HCEC 1CT (cell line): Measurements from ENCODE around the gene QPCTL.

Source experiments
- DNase-seq: peaks from one replicate; pipeline ENCODE4 v3.0.0-alpha.2; 2017

Gene QPCTL

DNA sequence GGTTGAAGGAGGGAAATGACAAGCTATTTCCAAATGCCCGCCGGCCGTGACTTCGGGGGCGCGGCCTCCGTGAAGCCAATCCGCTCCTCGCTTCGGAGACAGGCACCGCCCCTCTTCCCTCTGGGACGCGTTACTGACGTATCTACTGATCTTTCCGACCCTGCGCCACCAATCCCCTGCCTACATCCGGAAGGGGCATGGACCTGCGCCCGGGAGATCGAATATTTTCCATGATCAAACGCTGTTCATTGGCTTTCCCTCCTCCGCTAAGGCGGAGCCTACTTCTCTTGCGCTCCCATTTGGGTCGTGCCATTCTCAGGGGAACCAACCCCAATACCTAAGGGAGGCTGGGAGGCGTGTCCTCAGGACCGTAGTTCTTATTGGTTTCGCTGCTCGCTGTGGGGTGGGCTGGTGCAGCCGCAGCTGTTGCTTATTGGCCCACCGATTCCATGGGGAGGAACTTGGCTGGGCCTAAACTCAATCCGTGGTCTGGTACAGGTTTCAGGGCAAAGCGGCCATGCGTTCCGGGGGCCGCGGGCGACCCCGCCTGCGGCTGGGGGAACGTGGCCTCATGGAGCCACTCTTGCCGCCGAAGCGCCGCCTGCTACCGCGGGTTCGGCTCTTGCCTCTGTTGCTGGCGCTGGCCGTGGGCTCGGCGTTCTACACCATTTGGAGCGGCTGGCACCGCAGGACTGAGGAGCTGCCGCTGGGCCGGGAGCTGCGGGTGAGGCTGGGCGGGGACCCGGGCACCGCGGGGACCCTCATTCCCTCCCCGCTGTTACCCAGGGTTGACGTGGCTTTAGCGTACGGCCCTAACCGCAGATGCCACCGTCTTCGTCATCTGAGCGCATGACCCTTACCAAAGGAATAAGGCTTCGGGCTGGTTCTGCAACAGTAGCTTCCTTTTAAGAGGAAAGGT, at the start of gene QPCTL:
Gene QPCTL (plus strand): TSS at position 480 of the 919 bp plus-strand sequence. CDS start 38 bp downstream, at position 518.
- DNase-seq = peak; percentile 100

DNA sequence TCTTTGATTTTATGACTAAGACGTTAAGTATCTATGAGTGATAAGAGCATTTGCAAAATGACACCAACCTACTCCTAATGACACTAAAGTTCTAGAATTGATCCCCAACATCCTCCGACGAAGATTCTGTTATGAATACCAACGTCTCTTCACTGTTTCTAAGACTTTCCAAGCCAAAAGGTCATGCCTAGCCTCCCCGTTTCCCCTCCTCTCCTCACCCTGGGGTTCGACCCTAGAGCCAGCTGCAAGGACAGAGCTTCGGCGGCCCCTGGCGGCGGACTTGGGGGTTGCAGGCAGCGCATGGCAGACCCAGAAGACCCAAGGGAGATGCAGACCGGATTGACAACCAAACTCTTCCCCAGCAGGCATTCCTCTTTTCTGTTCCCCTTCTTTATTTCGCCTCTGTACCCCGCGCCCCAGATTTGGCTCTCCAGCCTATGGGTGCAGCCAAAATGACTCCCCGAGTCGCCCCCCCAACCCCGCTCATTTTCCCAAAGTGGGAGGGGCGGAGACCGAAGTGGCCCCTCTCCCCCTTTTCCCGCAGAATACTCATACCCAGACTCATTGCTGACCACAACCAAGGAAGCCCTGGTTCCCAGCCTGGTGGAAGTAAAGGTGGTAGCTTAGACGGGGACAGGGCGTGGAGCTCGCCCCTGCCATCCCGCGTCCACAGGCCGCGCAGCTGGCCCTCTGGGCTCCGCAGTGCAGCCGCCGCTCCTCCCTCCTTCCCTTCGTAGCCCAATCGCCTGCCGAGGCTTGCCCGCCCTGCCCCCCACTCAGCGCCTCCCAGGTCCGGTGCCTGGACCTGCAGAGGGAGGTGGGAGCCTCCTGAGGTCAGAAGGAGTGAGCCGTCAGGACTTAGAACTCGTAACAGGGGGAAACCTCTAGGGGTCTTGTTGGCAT, 49.2 kb upstream of the QPCTL start:
- DNase-seq = peak; percentile 70

DNA sequence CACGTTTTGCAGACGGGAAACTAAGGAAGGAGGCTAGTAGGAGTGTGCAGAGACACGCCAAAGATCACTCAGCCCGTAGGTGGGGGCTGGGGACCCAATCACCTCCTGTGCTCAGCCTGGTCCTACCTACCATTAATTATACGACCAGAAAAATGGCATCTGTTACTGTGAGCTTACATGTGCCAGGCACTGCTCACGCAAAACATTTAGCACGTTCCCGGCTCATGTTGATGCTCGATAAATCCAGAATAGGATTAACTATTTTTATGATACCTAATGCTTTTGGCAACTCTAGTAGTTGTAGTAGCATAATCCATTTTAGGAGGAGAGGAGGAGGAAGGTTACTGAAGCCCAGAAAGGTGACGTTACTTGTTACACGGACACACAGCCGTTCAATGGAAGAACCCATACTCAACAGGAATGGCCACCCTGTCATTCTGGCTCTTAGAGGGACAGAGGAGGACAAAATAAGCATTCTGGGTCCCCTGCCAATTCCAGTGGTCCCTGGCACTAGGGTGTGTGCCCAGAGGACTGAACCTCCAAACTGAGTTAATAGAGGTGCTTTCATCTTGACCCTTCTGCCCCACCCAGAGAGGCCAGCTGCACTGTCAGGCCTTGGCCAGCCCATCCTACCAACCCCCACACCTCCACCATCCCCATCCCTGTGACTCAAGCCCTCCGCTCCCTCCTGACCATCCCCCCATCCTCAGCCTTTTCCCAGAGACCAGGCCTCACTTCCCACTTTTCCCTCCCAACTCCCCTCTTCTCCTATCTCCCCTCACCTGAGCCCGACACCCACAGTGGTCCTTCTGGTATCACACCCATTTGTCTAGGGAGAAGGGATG, 48.3 kb upstream of the QPCTL start:
- no peak for DNase-seq

DNA sequence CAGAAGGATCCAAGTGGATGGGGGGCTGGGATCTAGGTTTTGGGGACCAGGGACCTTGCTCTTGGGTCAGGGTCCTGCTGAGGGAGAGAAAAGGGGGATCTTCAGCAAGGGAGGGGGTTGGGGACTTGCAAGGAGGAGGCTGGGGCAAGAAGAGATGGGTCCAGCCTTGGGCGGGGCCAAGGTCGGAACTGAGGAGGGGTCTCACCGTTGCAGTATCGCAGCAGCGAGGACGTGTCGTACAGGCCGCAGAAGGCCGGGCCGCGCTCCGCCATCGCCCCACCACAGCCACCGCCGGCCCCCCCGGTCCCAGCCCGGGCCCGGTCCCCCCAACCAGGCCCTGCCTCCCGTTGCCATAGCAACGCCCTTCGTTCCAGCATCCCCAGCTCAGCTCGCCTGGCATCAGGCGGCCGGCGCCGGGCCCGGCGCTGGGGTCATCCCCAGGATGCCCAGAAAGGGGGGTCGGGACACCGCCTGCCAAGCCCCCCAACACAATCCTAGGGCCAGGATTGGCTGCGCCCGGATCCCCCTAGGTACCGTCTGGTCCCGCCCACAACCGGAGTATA, 47.3 kb upstream of the QPCTL start:
- no peak for DNase-seq

DNA sequence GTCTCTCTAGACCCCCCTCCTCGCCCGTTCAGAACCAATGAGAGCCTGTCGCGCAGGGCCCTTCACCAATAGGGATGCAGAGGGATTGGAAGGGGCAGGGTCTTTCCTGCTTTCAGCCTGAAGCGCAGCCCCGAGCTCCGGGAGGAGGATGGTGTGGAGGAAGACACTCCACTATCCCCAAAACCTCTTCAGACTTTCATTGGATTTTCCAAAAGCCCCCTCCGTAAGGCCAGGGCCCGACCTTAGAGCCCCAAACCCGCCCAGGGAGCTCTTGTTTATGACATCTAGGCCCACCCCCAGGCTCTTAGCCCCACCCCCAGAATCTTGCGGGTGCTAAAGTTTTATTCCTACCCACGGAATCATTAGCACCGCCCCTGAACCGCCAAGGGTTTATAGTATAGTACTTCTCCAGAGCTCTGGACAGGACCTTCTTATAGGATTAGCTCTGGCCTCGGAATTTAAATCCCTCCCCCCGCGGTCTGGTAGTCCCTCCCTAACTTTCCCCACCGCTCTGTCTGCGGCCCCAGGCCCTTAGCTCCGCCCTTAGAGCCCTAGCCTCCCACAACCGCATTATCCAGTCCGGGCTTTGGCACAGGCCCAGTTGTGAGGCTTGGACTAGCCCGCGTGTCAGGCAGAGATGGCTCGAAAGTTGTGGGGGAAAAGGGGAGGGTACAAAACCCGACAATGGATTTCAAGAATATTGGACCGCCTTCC, 46.7 kb upstream of the QPCTL start:
- peak; percentile 88 for DNase-seq

DNA sequence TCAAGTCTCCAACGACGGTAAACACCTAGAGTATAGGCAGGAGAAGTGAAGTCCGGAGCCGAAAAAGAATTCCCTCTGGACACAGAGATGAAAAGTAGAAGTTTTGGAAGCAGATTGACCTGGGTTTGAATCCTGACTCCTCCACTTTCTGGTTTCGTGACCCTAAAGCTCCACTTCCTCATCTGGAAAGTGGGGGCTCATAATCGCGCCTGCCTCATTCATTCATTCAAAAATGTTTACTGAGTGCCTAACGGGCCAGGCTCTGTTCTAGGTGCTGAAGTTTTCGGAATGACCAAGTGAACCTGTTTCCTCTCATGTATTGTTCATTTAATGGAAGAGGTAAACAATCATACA, 46.1 kb upstream of the QPCTL start:
- DNase-seq = no peak

DNA sequence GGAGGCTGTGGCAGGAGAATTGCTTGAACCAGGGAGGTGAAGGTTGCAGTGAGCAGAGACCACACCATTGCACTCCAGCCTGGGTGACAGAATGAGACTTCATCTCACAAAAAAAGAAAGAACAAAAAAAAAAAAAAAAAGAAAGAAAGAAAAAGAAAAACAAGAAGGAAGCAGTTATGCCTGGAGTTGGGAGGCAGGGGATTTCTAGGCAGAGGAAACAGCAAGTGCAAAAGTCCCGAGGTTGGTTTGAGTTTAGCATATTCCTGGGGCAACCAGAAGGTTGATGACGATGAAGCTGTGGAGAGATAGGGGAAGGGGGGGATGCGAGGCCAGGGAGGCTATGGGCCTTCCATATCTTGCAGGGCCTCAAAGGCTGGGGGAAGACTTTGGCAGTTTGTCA, 41.7 kb upstream of the QPCTL start:
- no peak for DNase-seq

DNA sequence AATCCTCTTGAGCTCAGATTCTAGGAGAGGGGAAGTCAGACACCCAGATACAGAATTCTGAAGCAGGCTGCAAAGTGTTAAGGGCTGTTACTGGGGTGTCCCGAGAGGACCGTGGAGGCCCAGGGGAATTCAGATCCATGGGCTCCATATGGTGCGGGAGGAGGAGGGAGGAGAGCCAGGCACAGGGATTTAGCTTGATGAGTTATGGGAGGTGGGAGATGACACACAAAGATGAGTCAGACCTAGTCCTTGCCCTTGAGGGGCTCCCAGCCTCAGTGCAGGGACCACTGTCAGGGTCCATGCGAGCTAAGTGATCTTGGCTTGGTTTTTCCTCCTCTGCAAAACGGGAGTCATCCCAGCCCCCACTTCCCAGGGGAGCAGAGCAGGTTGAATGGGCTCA, 38.8 kb upstream of the QPCTL start:
- no peak for DNase-seq

DNA sequence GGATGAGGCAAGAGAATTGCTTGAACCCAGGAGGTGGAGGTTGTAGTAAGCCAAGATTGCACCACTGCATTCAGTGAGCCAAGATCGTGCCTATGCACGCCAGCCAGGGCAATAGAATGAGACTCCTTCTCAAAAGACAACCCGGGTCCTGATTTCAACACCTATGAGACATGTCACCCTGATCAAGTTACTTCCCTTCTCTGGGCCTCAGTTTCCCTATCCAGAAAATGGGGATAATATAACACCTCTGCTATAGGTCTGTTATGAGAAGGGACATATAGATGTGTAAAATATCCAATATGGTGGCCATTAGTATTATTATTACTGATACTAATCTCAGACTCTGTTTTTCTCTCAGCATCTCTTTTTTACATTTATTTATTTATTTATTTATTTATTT, 37.4 kb upstream of the QPCTL start:
- DNase-seq = no peak

DNA sequence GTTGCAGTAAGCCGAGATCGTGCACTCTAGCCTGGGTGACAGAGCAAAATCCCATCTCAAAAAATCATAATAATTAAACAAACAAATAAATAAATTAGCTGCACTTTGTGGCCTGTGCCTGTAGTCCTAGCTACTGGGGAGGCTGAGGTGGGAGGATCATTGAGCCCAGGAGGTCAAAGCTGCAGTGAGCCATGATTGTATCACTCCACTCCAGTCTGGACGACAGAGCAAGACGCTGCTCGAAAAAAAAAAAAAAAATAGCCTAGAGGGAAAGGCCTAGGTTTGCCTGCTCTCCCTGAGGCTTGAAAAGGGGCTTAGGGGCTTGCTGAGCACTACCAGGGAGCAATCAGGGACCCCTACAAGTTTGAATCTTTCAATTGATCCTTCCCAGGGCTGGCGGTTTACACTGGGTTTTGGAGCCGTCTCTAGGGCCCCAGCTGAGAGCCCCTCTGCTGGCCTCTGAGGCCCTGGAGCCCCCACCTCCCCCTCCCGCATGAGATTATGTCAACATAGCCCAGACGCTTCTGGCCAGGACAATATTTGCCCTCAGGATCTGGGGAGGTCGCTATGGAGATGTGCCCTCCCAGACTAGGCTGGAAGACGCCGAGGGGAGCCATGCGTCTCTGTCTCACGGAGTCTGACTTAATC, 34.8 kb upstream of the QPCTL start:
- DNase-seq = no peak

DNA sequence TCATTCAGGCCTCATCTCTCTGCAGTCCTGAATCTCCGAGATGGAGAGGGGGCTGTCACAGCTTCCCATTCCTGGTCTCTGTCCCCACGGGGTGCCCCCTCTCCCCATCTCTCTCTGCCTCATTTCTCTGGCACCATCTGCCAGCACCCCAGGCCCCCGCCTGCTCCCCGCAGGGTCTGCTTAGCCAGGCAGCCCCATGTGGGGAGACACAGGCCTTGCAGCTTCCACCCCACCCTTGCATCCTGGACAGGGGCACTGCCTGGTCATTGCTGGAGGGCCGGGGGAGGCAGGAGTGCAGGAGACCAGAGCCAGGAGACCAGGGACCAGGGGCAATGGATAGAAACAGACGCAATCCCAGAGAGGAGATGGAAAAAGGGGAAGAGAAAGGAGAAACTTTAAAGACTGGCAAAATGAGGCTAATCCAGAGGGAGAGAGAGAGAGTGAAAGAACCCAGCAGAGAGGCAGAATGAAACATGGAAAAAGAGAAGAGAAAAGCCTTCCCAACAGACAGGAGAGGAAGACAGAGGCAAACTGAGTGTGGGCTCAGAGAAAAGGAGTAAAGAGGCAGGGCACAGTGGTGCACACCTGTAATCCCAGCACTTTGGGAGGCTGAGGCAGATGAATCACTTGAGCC, 33.3 kb upstream of the QPCTL start:
- DNase-seq = no peak

DNA sequence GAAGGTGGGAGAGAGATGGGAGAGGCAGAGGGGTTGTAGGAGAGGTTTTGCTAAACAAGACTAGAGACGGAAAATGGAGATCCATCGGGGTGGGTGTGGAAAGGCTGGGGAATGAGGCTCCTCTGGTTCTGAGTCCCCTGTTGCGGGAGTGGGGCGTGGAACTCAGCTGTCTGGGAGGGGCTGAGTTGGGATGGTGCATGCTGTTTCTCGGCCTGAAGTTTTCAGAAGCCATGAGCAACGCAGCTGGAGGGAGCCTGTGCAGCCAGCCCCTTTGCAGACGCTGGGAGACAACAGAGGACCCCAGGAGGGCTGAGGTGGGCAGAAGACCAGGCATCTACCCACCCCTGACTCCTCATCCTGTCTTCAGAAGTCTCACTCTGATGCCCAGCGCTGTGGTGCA, 31.8 kb upstream of the QPCTL start:
- DNase-seq = no peak

DNA sequence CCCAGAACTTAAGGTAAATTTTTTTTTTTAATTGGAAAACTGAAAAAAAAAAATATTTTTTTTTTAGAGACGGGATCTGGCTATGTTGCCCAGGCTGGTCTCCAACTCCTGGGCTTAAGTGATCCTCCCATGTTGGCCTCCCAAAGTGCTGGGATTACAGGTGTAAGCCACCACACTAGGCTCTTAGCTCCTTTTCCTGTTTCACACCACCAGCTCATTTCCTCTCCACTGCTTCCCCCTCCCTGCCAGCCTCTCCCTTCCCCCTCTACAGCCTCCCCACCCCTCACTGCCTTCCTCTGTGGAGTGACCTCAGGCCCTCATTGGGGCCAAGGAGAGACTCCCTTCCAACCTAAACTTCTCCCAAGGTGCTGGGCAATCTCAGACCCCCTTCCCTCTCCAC, 28.7 kb upstream of the QPCTL start:
- no peak for DNase-seq

DNA sequence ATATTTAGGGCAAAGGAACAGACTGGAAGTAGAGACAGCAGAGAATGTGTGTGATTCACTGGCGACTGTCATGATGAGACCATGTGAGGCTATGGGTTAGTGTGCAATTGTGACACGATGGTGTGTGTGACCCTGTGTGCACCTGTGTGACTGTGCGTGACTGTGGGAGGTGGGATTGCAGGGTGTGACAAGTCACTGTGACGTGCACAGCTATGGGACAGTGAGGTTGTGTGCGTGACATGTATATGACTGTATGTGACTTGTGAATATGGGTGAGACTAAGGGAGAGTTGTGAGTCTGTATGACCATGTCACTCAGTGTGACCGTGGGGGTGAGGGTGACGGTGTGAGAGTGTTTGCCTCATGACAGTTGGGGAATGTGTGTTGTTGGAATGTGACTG, 27.9 kb upstream of the QPCTL start:
- DNase-seq = no peak

DNA sequence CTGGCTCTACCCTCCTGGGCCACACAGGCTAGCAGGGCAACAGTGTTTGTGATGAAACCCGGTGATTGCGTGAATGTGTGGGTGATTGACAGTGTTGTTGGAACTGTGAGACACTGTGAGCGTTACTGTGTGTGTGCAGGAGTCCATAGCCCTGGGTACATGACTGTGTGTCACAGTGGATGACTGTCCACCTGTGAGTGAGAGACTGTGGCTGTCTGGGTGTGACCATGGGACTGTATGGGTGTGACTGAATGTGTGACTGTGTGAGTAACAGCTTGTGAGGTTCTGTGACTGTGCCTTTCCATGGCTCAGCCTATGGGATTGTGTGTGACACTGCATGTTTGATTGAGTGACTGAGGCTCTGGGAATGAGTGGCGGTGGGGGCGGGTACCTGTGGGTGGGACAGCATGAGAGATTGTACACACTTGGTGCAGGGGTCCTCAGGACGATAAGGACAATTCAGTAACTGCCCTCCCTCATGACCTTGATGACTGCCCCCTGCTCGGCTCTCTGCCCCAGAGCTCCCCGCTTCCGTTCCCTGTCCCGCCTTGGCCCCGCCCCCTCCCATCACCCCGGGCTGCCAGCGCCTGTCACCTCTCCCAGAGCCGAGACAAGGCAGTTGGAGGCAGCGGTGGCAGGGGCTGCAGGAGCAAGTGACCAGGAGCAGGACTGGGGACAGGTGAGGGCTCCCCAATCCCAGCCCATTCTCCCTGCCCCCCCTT, 24.7 kb upstream of the QPCTL start, which contains the start of gene GIPR:
Gene GIPR (plus strand): TSS at position 602 of the 722 bp plus-strand sequence. CDS start 1,300 bp downstream, outside the sequence.
- DNase-seq = peak; percentile 14

DNA sequence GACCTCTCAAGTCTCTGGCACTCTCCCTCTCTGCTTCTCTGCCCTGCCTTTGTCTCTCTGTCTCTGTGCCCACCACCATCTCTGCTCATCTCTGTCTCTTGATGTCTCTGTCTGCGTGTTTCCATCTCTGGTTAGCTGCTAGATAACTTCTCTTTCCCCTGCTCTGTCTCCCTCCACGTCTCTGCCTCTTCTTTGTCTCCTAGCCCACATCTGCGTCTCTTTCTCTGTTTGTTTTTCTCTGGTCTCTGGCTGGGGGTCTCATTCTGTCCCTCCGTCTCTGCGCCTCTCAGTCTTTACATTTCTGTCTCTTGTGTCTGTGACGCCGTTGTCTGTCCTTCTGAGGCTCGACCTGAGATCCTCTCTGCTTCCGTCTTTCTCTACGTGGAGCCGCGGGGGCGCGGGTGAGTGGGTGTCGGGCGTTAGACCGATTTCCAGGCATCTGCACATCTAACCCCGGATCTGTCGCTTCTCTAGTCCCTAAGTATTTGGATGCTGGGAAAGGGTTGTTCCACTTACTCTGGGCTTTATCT, 24.1 kb upstream of the QPCTL start:
- no peak for DNase-seq

DNA sequence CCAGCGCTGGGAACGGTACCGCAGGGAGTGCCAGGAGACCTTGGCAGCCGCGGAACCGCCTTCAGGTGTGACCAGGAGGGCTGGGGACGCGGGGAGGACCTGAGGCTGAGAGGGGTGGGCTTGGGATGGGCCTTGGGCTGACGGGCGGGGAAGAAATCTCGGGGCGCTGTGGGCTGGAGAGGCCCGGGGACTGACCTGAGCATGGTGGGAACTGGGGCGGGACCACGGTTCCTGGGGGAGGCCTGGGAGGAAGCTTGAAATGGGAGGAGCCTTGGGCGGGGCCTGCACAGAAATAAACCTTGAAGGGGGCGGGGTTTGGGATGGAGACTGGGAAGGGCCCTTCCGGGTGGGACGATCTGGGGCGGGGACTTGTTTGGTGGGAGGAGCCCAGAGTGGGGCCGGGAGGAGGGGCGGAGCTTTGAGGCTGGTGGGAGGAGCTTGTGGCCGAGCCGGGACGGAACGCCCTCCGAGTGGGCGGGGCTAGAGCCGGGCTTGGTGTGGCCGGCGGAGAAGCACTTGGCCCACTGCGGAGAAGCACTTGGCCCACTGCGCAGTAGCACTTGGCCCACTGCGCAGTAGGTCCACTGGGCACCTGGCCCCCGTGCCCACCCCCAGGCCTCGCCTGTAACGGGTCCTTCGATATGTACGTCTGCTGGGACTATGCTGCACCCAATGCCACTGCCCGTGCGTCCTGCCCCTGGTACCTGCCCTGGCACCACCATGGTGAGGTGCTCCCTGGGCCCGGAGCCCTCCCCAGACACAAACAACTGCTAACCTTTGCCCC, 21.6 kb upstream of the QPCTL start:
- peak; percentile 45 for DNase-seq

DNA sequence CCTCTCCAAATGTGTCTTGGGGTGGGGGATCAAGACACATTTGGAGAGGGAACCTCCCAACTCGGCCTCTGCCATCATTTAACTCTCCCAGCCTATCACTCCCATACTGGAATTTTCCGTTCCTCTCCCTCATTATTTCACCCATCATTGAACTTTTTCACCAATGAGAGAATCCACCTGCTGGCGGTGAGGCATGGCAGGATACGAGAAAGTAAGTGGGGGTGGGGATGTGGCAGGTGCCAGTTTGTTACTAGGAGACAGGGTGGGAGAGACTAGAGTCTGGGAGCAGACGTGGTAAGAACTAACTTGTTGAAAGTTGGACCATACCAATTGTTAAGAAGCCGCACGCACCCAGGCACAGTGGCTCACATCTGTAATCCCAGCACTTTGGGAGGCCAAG, 17.5 kb upstream of the QPCTL start:
- no peak for DNase-seq

DNA sequence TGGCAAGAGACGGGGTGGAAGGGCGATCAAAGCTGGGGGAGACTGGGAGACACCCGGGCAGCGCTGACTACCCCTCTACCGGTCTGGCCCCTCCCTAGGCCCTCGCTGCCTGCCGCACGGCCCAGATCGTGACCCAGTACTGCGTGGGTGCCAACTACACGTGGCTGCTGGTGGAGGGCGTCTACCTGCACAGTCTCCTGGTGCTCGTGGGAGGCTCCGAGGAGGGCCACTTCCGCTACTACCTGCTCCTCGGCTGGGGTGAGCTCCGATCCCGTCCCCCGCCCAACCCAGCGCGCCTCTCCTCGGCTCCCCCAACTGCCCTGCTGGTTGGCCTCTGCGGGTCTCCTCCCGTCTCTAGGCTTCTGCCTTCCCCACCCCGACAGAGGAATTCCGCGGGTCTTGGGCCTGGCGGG, 15.6 kb upstream of the QPCTL start:
- no peak for DNase-seq
